K562 (cell line): ENCODE results near the gene HDHD3. TPM values are rescaled to one million over a fixed set of nuclear protein-coding genes. Genes with fewer than 3 reads are reported as not detected.
"Not testable (repeated sequence)": the region's sequence is repeated elsewhere in the genome, so short reads cannot be mapped to it uniquely, and the experiment has no call there.

ENCODE experiments used
- ATAC-seq: fragments of 200-7000 bp; cut with Tn5 transposase; 3 replicates; pipeline ENCODE4 v1.9.1; 2020; ENCODE audit warnings: moderate library complexity
- BruUV-seq: library from RNA; stranded (reverse); fragments of 400-500 nt; replicated peaks from 2 replicates; lab custom pipeline; 2021; lab: Mats Ljungman, UMichigan
- CTCF ChIA-PET: fragments of 300-600 bp; formaldehyde crosslinking; extraction: SDS; loops from one replicate; lab custom pipeline; 2021; ENCODE audit warnings: low intra/inter-chr PET ratio; lab: Yijun Ruan, JAX
- POLR2A ChIA-PET: fragments of 300-600, 350-650 bp; sonication (Branson Sonifier 250); formaldehyde crosslinking; extraction: SDS; loops from one replicate; lab custom pipeline; 2021; ENCODE audit warnings: antibody characterized with exemption, inconsistent platforms; lab: Yijun Ruan, JAX
- DNase-seq, 4 experiments: peaks; one replicate each; pipeline versions ENCODE4 v3.0.0 to v3.0.0-alpha.2; 2011 to 2018; ENCODE audit warnings: low spot score in 3 of 4, mixed read lengths in 3 of 4; ENCODE audit errors: extremely low read depth in 1 of 4
- FAIRE-seq: peaks from 2 replicates; lab custom pipeline; 2011; peaks lifted over from hg19 to GRCh38; lab: Jason Lieb, UNC
- H2AFZ ChIP-seq: 2 replicates; pipeline ENCODE4 v1.6.0; 2011; ENCODE audit warnings: low read depth, low read length, control low read depth, inconsistent platforms
- H3K27ac ChIP-seq: fragments of 200-600 bp; 3 replicates; pipeline ENCODE4 v1.8.0; 2011; ENCODE audit warnings: low read depth, mild to moderate bottlenecking, control low read depth, inconsistent platforms, low read length, moderate library complexity, mixed read lengths; ENCODE audit errors: extremely low read depth
- H3K27me3 ChIP-seq, 2 experiments: fragments of 300-600 bp in 1 of 2; 2 replicates in 1 of 2; 3 replicates in 1 of 2; pipeline versions ENCODE4 v1.6.0 to v1.8.0; 2011; ENCODE audit warnings: inconsistent platforms in 2 of 2, low read length in 2 of 2, mild to moderate bottlenecking in 1 of 2, mixed read lengths in 1 of 2, moderate library complexity in 1 of 2; ENCODE audit not compliant: control insufficient read depth in 2 of 2, insufficient read depth in 2 of 2
- H3K36me3 ChIP-seq: fragments of 300-600 bp; 3 replicates; pipeline ENCODE4 v1.8.0; 2011; ENCODE audit warnings: mild to moderate bottlenecking, low read length, inconsistent platforms; ENCODE audit not compliant: control insufficient read depth, insufficient read depth
- H3K4me1 ChIP-seq, 2 experiments: fragments of 200-600 bp in 1 of 2; replicated peaks in 1 of 2; 2 replicates in 1 of 2; 3 replicates in 1 of 2; pipeline versions ENCODE4 v1.5.1 to v1.8.0; 2011; ENCODE audit warnings: inconsistent platforms in 2 of 2, low read length in 2 of 2, mild to moderate bottlenecking in 1 of 2, mixed read lengths in 1 of 2, moderate library complexity in 1 of 2; ENCODE audit not compliant: control insufficient read depth in 2 of 2, insufficient read depth in 2 of 2
- H3K4me2 ChIP-seq: 2 replicates; pipeline ENCODE4 v1.6.1; 2011; ENCODE audit warnings: low read length, control low read depth, inconsistent platforms, mixed read lengths; ENCODE audit not compliant: insufficient read depth
- H3K4me3 ChIP-seq: fragments of 200-600 bp; sonication (generic), shearing (Covaris generic); 2 replicates; pipeline ENCODE4 v1.5.1; 2016; ENCODE audit warnings: control low read depth, inconsistent platforms
- H3K79me2 ChIP-seq: fragments of 200-600 bp; 3 replicates; pipeline ENCODE4 v1.8.0; 2011; ENCODE audit warnings: low read length, inconsistent platforms; ENCODE audit not compliant: control insufficient read depth, insufficient read depth
- H3K9ac ChIP-seq, 2 experiments: 2 replicates each; pipeline versions ENCODE4 v1.6.0 to v1.6.1; 2011; ENCODE audit warnings: low read depth in 2 of 2, low read length in 2 of 2, control low read depth in 1 of 2, inconsistent platforms in 1 of 2, mild to moderate bottlenecking in 1 of 2, mixed read lengths in 1 of 2; ENCODE audit not compliant: insufficient read depth in 1 of 2
- H3K9me1 ChIP-seq: one replicate; pipeline ENCODE4 v1.6.0; 2011; ENCODE audit warnings: inconsistent platforms, mild to moderate bottlenecking, low read length, moderate library complexity; ENCODE audit not compliant: control insufficient read depth, insufficient read depth
- H3K9me3 ChIP-seq: replicated peaks from 2 replicates; pipeline ENCODE4 v1.5.1; 2011; ENCODE audit warnings: low read depth, low read length, inconsistent platforms; ENCODE audit not compliant: control insufficient read depth, insufficient read depth
- H4K20me1 ChIP-seq: replicated peaks from 2 replicates; pipeline ENCODE4 v1.6.1; 2011; ENCODE audit warnings: low read length, inconsistent platforms, mixed read lengths; ENCODE audit not compliant: control insufficient read depth, insufficient read depth
- DMBX1 ChIP-seq: fragments of 250-450 bp; sonication (Bioruptor Pico); IDR thresholded peaks from 2 replicates; pipeline ENCODE4 v1.8.0; 2022; ENCODE audit warnings: inconsistent platforms, mild to moderate bottlenecking, moderate library complexity, borderline replicate concordance
- EZH2 ChIP-seq: IDR thresholded peaks from 2 replicates; pipeline ENCODE4 v1.6.1; 2012; ENCODE audit warnings: low read depth, mild to moderate bottlenecking, inconsistent platforms, low read length, borderline replicate concordance
- GTF2E2 ChIP-seq: fragments of 200-800 bp; sonication (Bioruptor generic); IDR thresholded peaks from 2 replicates; pipeline ENCODE4 v1.6.1; 2016; ENCODE audit warnings: missing genetic modification characterization, missing compliant biosample characterization
- NR2C2 ChIP-seq, 2 experiments: fragments of 200-800 bp in 1 of 2; sonication (Bioruptor generic) in 1 of 2; sonication (generic) in 1 of 2; formaldehyde crosslinking in 1 of 2; IDR thresholded peaks; 2 replicates each; pipeline versions ENCODE4 v1.6.1 to v1.8.0; 2016 to 2022; ENCODE audit warnings: mild to moderate bottlenecking in 1 of 2, missing compliant biosample characterization in 1 of 2, missing genetic modification characterization in 1 of 2, missing genetic modification reagents in 1 of 2
- RBM25 ChIP-seq: fragments of 200-400 bp; formaldehyde crosslinking; IDR thresholded peaks from 2 replicates; pipeline ENCODE4 v1.6.1; 2018; ENCODE audit warnings: low read length, low read depth, moderate library complexity; ENCODE audit not compliant: severe bottlenecking
- RFX1 ChIP-seq: fragments of 450-650 bp; IDR thresholded peaks from 2 replicates; pipeline ENCODE4 v1.6.1; 2016; ENCODE audit warnings: mild to moderate bottlenecking, moderate library complexity
- TEAD4 ChIP-seq, 2 experiments: sonication (generic) in 1 of 2; formaldehyde crosslinking in 1 of 2; IDR thresholded peaks; 2 replicates each; pipeline versions ENCODE4 v1.6.1 to v1.8.0; 2012 to 2022; ENCODE audit warnings: borderline replicate concordance in 1 of 2, inconsistent platforms in 1 of 2, low read length in 1 of 2, mild to moderate bottlenecking in 1 of 2, missing genetic modification reagents in 1 of 2
- ZNF121 ChIP-seq: sonication (generic); formaldehyde crosslinking; conservative IDR thresholded peaks from 2 replicates; pipeline ENCODE4 v1.8.0; 2022; ENCODE audit warnings: missing genetic modification reagents
- WGBS: fragments of 100-300 bp; shearing (Covaris generic); methylation state at CpG from one replicate; pipeline ENCODE4 v1.1.6; 2016; ENCODE audit warnings: low coverage, mixed read lengths; ENCODE audit not compliant: insufficient coverage; ENCODE audit errors: missing lambda C conversion rate; 5-methylcytosine and 5-hydroxymethylcytosine counted together
- in situ Hi-C: fragments of 300-500 bp; cut with MboI; formaldehyde crosslinking; loops from 4 replicates; pipeline ENCODE4 v1.15.0; 2018; ENCODE audit warnings: inconsistent platforms, mixed read lengths
- intact Hi-C: fragments of 100-400 bp; cut with micrococcal nuclease; formaldehyde crosslinking; loops from 2 replicates; pipeline ENCODE4 v1.14.2; 2022
- polyA plus RNA-seq, 8 experiments: library from polyadenylated mRNA; depleted of rRNA in 4 of 8; stranded (reverse) in 5 of 8; unstranded in 3 of 8; fragments of >200 nt; fragmentation: Nextera tagmentation in 2 of 8; fragmentation: Illumina TruSeq in 1 of 8; extraction: Ambion mirVana in 2 of 8; extraction: Trizol in 1 of 8; gene quantifications; 2 replicates each; pipeline versions ENCODE4 v1.2.1 to v1.2.3, GENCODE V29; 2011 to 2014; ENCODE audit warnings: inconsistent platforms in 1 of 8, missing spikeins in 1 of 8
- total RNA-seq, 7 experiments: library from RNA; depleted of rRNA in 6 of 7; stranded (reverse); fragments of >200 nt in 6 of 7; fragmentation: Illumina TruSeq in 2 of 7; extraction: Trizol in 2 of 7; gene quantifications; 2 replicates each; pipeline versions ENCODE4 v1.2.1 to v1.2.3, GENCODE V29; 2011 to 2021; ENCODE audit warnings: low replicate concordance in 1 of 7
- TF ChIP-seq, protein P1 (sequence below): fragments of 200-800 bp; sonication (Bioruptor generic); IDR thresholded peaks from 2 replicates; pipeline ENCODE4 v1.6.1; 2017; ENCODE audit warnings: missing genetic modification characterization, missing compliant biosample characterization
- TF ChIP-seq, protein P2 (sequence below): fragments of 450-650 bp; IDR thresholded peaks from 2 replicates; pipeline ENCODE4 v1.6.1; 2016; ENCODE audit warnings: mild to moderate bottlenecking
- TF ChIP-seq, protein P3 (sequence below): fragments of 450-650 bp; IDR thresholded peaks from 2 replicates; pipeline ENCODE4 v1.6.1; 2016; ENCODE audit warnings: low read depth, mild to moderate bottlenecking, moderate library complexity

Gene HDHD3
- total and polyA plus RNA-seq, 9 of the 15 experiments (the other 6 are each of a cell fraction or from before 2014, with no cell fraction given) = 1.1 to 19.1 (median 10.9) TPM

GRCh38 chr9:113379094-113379828, 2.5 kb upstream of the HDHD3 start (continued):
- TF ChIP-seq TEAD4 (IDR thresholded peaks at IDR 0.05; ENCODE audit: low read length) = peak; percentile 43; the same call in 1 of the 2 replicates
- not testable (repeated sequence) for TF ChIP-seq TEAD4 (CRISPR knock-in tag; IDR thresholded peaks at IDR 0.05; ENCODE audit: borderline replicate concordance)
- TF ChIP-seq, protein P1, sequence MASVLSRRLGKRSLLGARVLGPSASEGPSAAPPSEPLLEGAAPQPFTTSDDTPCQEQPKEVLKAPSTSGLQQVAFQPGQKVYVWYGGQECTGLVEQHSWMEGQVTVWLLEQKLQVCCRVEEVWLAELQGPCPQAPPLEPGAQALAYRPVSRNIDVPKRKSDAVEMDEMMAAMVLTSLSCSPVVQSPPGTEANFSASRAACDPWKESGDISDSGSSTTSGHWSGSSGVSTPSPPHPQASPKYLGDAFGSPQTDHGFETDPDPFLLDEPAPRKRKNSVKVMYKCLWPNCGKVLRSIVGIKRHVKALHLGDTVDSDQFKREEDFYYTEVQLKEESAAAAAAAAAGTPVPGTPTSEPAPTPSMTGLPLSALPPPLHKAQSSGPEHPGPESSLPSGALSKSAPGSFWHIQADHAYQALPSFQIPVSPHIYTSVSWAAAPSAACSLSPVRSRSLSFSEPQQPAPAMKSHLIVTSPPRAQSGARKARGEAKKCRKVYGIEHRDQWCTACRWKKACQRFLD (CRISPR knock-in tag) = 0 out of 2 replicates have a peak, but pooled peaks have one; percentile 64

DNA sequence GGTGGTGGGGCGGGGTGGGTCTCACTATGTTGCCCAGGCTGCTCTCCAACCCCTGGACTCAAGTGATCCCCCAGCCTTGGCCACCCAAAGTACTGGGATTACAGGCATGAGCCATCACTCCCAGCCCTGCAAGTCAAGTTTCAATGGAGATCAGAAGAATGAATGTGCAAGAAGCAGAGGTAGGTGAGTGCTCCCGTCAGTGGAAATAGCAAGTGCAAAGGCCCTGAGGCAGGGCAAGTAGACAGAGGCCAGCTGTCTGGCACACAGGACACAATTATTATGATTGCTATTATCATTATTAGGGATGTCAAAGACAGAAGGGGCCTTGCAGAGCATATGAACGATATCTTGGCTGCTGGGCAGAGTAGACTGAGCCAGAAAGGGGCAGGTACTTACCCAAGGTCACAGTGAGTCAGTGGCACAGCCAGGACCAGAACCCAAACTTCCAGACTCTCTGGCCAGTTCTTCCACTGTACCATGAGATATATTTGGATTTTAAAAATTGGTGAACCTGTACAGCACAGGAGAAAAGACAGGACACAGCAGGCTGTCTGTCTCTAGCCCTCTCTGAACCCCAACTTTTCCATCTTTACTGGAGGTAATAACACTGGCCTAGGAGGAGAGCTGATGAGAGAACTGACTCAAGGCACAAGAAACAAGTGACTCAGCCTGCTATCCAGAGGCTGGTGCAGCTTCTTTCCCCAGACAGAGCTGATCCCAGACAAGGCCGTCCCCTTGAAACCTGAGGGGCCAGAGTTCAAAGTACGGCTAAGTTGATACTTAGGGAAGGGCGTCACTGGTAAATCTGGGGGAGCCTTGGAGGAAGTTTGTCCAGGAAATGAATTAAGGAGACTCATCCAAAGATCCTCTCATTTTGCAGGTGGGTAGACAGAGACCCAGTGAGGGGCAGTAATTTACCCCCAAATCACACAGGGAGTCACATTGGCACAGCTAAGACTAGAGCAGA, 1.4 kb downstream of the HDHD3 start:
- Histone ChIP-seq H3K79me2 (peaks cover 8% of the 10 kb centered on the region; the same call in 2 of the 3 replicates), H2AFZ (no peak overlapping the region), H4K20me1 (no peaks in the 10 kb centered on the region; the same call in none of the 2 replicates), H3K36me3 (peaks cover 28% of the 10 kb centered on the region), H3K4me3 (peak overlapping the region; percentile 87; the same call in 1 of the 2 replicates), H3K4me2 (peak overlapping the region; percentile 39), H3K27ac (no peak overlapping the region), H3K9me1 (no peaks in the 10 kb centered on the region), H3K27me3 (no peaks in the 10 kb centered on the region), H3K9ac (no peak overlapping the region; a peak in 1 of 4 replicates), H3K9me3 (no peaks in the 10 kb centered on the region), H3K4me1 (peaks cover 20 to 26% of the 10 kb centered on the region in 2 experiments; a peak in 4 of 5 replicates)
- intact Hi-C loops (loop anchor here (2.0 kb wide), 1 partner anchor 67 kb away; no protein-coding TSS in a partner anchor), in situ Hi-C loops (no loop called here)
- FAIRE-seq (no peak), ATAC-seq (no peak), DNase-seq (peak in 1 of 4 experiments; percentile 37)
- ChIA-PET CTCF (no interaction called here), POLR2A (interaction anchor here (0.7 kb wide), 1 partner anchor 101 kb away, joined by 3 read pairs; no protein-coding TSS in a partner anchor)
- TSS peak; percentile 75 for BruUV-seq
- WGBS = 70% methylated on average over 6 of the region's 6 CpGs
- TF ChIP-seq DMBX1 = no peak
- no peak for TF ChIP-seq EZH2
- TF ChIP-seq, protein P2, sequence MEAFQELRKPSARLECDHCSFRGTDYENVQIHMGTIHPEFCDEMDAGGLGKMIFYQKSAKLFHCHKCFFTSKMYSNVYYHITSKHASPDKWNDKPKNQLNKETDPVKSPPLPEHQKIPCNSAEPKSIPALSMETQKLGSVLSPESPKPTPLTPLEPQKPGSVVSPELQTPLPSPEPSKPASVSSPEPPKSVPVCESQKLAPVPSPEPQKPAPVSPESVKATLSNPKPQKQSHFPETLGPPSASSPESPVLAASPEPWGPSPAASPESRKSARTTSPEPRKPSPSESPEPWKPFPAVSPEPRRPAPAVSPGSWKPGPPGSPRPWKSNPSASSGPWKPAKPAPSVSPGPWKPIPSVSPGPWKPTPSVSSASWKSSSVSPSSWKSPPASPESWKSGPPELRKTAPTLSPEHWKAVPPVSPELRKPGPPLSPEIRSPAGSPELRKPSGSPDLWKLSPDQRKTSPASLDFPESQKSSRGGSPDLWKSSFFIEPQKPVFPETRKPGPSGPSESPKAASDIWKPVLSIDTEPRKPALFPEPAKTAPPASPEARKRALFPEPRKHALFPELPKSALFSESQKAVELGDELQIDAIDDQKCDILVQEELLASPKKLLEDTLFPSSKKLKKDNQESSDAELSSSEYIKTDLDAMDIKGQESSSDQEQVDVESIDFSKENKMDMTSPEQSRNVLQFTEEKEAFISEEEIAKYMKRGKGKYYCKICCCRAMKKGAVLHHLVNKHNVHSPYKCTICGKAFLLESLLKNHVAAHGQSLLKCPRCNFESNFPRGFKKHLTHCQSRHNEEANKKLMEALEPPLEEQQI = no peak
- no peak for TF ChIP-seq RFX1
- TF ChIP-seq, protein P3, sequence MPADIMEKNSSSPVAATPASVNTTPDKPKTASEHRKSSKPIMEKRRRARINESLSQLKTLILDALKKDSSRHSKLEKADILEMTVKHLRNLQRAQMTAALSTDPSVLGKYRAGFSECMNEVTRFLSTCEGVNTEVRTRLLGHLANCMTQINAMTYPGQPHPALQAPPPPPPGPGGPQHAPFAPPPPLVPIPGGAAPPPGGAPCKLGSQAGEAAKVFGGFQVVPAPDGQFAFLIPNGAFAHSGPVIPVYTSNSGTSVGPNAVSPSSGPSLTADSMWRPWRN = no peak
- no peak for TF ChIP-seq NR2C2 (CRISPR knock-in tag; IDR thresholded peaks at IDR 0.05)
- TF ChIP-seq NR2C2 (tag; IDR thresholded peaks at IDR 0.05) = peak; percentile 23; the same call in 1 of the 2 replicates
- peak; percentile 53; the same call in 1 of the 2 replicates for TF ChIP-seq ZNF121 (CRISPR knock-in tag)
- peak; percentile 89 for TF ChIP-seq RBM25
- TF ChIP-seq GTF2E2 = no peak
